Embryonic facial prominence (tissue), 1 donor: Measurements from ENCODE around the gene PTPRN2.

Source experiments
- DNase-seq: peaks from one replicate; pipeline ENCODE4 v3.0.0-alpha.2; 2016; ENCODE audit errors: extremely low spot score

The PTPRN2 gene

GRCh38 chr7:157558516-157558874 lies 1029.1 kb downstream of the PTPRN2 start:
- DNase-seq, result no peak

- no peak for DNase-seq
Measured at GRCh38 chr7:157558061-157558460, 1029.6 kb downstream of the PTPRN2 start.

GRCh38 chr7:157557263-157557662 lies 1030.4 kb downstream of the PTPRN2 start:
- no peak for DNase-seq

- DNase-seq, result no peak
Measured at GRCh38 chr7:157556642-157556944, 1031.0 kb downstream of the PTPRN2 start.

- DNase-seq, result no peak
Measured at GRCh38 chr7:157555944-157556641, 1031.5 kb downstream of the PTPRN2 start.

- DNase-seq, result no peak
Measured at GRCh38 chr7:157555313-157555712, 1032.3 kb downstream of the PTPRN2 start.

GRCh38 chr7:157554393-157555238 lies 1033.0 kb downstream of the PTPRN2 start:
- no peak for DNase-seq

GRCh38 chr7:157553256-157553655 lies 1034.4 kb downstream of the PTPRN2 start:
- DNase-seq, result no peak

- DNase-seq, result no peak
Measured at GRCh38 chr7:157552295-157552993, 1035.2 kb downstream of the PTPRN2 start.

- no peak for DNase-seq
Measured at GRCh38 chr7:157551325-157552070, 1036.1 kb downstream of the PTPRN2 start.

- no peak for DNase-seq
Measured at GRCh38 chr7:157550300-157551275, 1037.0 kb downstream of the PTPRN2 start.

GRCh38 chr7:157549612-157550299 lies 1037.9 kb downstream of the PTPRN2 start:
- no peak for DNase-seq

GRCh38 chr7:157548691-157549303 lies 1038.8 kb downstream of the PTPRN2 start:
- no peak for DNase-seq

GRCh38 chr7:157547611-157548010 lies 1040.0 kb downstream of the PTPRN2 start:
- no peak for DNase-seq

GRCh38 chr7:157547102-157547501 lies 1040.5 kb downstream of the PTPRN2 start:
- no peak for DNase-seq

- DNase-seq, result no peak
Measured at GRCh38 chr7:157545681-157546060, 1042.0 kb downstream of the PTPRN2 start.

- no peak for DNase-seq
Measured at GRCh38 chr7:157544980-157545680, 1042.5 kb downstream of the PTPRN2 start.

- no peak for DNase-seq
Measured at GRCh38 chr7:157544226-157544625, 1043.4 kb downstream of the PTPRN2 start.

GRCh38 chr7:157543791-157544190 lies 1043.8 kb downstream of the PTPRN2 start:
- DNase-seq, result no peak
